GM21526 (cell line): ENCODE data around the gene KRT4.

Experiments used
- ATAC-seq: cut with Tn5 transposase; IDR thresholded peaks from one replicate; pipeline ENCODE4 v1.9.1; 2021; ENCODE audit warnings: moderate library complexity; ENCODE audit not compliant: unreplicated experiment, low FRiP score

Gene KRT4

DNA sequence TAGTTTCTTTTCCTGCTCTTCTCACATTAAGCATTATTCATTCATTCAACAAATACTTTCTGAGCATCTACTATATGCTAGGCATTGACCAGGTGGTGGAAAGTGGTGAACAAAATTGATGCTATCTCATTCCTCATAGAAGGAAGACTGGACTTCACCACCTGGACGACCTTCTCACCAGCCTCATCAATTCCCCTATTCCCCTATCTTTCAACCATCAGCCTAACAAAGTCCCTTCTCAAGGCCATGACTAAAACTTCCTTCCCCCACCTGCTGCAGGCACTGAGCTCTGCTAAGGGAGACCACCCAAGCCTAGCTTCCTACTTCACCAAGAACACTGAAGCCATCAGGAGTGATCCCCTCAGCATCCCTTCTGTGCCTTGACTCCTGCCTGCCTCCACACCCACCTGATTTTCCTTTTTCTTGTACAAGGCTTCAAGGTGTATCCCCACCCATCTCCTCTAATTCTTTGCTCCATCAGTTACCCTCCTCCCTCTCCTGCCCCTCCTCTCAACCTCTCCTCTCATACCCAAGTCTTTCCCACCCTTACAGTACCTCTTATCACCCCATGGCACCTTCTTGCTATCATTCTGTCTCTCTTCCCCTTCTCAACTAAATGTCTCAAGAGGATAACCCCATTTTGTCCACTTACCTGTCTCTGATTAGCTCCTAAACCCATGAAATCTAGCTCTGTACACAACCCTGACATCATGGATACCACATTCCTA, 56.3 kb downstream of the KRT4 start:
- ATAC-seq: no peak
